OCI-LY7 (cell line): Measurements from ENCODE around the gene SYNJ2.

ENCODE experiments used
- CTCF ChIP-seq: fragments of 200-600 bp; sonication (generic); conservative IDR thresholded peaks from 2 replicates; pipeline ENCODE4 v1.5.1; 2014; ENCODE audit warnings: mild to moderate bottlenecking, antibody characterized with exemption, low read length, moderate library complexity, mixed read lengths
- EZH2phosphoT487 ChIP-seq: fragments of 200-600 bp; sonication (generic); IDR thresholded peaks from 2 replicates; pipeline ENCODE4 v1.6.1; 2018; ENCODE audit warnings: low read depth, borderline replicate concordance, mild to moderate bottlenecking, mixed run types, antibody characterized with exemption, low read length, moderate library complexity, mixed read lengths

DNA sequence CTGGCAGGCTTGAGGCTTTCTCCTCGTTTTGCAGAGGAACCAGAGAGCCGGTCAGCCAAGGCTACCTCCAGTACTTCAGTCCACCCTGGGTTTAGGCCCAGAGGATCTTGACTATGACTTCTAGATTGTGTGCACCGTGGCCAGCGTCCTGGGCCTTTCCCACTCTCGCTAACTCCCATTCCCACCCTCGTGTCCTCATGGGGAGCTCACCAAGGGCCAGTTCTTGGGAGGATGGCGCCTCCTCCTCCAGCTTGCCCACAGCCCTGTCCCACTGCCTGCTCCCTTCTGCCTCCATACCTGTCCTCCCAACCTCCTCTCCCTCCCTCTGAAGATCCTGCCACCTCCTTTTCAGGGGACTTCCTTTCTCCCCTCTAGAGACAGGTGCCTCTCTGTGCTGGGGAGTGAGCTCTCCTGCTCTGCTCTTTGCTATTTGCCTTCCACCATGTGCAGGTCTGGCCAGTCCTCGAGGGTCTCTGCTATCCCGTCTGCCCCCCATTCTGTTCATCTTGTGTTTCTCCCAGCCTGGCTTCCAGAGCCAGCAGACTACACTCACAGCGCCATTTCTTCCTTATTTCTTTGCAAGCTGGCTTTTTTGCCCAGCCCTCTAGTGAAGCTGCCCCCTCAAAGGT, 4.4 kb upstream of the SYNJ2 start:
- no peak for TF ChIP-seq CTCF
- TF ChIP-seq EZH2phosphoT487, result no peak
